Stimulated activated CD4-positive, alpha-beta T cell treated with anti-CD3 and anti-CD28 coated beads, Interleukin-12 subunit alpha, Interleukin-12 subunit beta, amount 100 ng/mL, for 48 hours (primary cell): Measurements from ENCODE around the gene TLE2.
"Not testable (repeated sequence)": the region's sequence is repeated elsewhere in the genome, so short reads cannot be mapped to it uniquely, and the experiment has no call there.

ENCODE experiments used
- DNase-seq, 3 donors: peaks; one replicate each; pipeline ENCODE4 v3.0.0-alpha.2; 2020; ENCODE audit warnings: low read depth in 2 of 3, low spot score in 1 of 3

Gene TLE2

GRCh38 chr19:3015126-3016057, 13.7 kb downstream of the TLE2 start:
- no peak for DNase-seq

- DNase-seq, result no peak
Observed at GRCh38 chr19:3014135-3014534, 14.9 kb downstream of the TLE2 start.

- no peak for DNase-seq
Observed at GRCh38 chr19:3013263-3013725, 15.8 kb downstream of the TLE2 start.

DNA sequence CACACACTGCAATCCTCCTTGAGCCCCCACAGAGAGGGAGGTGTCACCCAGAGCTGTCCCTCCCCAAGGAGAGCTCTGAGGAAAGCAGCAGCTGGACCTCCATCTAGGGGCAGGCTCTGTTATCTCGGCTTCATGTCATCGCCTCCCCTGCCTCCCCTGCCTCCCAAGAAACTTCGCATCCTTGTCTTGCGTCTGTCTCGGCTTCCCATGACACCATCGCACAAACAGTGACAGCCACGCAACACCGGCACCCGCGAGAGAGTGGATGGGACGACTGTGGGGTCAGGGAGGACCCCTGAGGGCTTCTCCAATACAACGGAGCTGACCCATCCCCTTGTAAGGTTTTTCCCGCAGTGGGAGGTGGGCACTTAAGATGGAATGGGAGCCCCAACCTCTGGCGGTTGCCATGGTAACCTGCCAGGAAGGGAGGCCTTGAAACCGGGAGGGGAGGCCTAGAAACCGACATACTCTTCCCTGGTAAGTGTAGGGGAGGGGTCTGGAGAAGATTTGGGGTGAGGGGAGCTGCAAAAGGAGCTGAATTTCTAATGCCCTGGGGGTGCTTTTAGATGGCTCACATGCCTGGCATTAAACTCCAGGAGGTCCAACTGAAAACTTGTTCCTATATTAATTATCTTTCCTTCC, 16.3 kb downstream of the TLE2 start:
- no peak for DNase-seq

DNA sequence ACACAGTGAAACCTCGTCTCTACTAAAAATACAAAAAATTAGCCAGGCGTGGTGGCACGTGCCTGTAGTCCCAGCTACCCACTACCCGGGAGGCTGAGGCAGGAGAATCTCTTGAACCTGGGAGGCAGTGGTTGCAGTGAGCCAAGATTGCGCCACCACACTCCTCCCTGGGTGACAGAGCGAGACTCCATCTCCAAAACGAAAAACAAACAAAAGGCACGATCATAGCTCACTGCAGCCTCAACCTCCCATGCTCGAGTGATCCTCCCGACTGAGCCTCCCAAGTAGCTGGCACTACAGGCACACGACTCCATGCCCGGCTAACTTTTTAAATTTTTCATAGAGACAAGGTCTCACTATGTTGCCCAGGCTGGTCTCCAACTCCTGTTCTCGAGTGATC, 17.0 kb downstream of the TLE2 start:
- not testable (repeated sequence) for DNase-seq

GRCh38 chr19:3010871-3011270, 18.2 kb downstream of the TLE2 start:
- DNase-seq, result no peak

DNA sequence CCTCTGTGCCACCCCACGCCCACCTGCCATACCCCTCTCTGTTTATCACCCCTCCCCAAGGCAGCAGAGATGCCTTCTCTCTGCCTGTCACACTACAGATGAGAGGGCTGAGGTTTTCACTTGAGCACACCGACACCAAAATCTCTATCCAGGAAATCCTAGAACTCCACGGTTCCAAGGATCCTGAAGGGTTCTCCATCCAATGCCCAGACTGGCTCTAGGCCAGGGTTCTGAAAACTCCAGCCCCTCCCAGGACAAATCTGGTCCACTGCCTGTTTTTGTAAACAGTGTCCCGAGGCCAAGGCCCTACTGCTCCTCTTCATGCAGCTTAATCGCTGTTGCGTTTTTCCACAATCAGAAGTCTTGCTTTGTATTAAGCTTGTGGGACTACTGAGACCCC, 20.1 kb downstream of the TLE2 start:
- no peak for DNase-seq

- no peak for DNase-seq
Observed at GRCh38 chr19:3007975-3008374, 21.1 kb downstream of the TLE2 start.

DNA sequence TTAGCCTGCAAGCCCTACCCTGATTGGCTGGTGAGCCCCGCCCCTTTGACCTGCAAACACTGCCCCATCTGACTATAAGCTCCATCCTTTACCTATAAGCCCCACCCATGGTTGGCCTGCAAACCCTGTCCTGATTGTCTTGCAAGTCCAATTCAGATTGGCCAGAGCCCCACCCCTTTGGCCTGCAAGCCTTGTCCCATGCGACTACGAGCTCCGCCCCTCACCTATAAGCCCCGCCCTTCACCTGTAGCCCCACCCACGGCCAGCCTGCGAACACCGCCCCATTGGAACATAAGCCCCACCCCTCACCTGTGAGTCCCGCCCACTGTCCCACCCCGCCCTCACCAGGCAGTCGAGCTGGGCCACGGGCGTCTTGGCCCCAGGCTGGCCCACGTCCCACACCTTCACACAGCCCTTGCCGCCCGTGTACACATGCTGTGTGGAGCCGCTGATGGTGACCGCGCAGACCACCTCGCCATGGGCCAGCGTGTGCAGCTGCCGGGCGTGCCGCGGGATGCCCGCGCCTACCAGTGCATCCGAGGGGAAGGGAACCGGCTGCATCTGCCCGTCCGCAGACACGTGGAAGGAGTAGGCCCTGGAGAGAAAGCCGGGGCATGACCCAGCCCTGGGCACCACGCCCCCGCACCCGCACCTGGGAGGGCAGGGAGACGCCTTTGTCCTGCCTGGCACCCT, 22.9 kb downstream of the TLE2 start:
- peak in 2 of 3 donors; percentile 15 to 25 for DNase-seq

GRCh38 chr19:3005345-3005744, 23.7 kb downstream of the TLE2 start:
- DNase-seq, result no peak

DNA sequence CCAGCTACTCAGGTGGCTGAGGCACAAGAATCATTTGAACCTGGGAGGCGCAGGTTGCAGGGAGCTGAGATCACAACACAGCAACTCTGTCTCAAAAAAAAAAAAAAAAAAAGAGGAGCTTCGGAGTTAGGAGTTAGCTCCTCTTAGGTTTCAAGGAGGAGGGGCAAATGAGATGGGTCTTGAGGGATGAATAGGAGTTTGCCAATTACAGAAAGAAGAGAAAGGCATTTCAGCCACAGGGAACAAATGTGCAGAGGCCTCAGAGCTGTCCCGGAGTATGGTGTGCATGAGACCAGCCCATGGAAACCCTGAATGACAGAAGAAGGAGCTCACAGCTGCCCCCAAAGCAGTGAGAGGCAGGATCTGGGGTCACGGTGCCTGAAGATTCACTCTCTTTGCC, 24.6 kb downstream of the TLE2 start:
- DNase-seq, result no peak

GRCh38 chr19:3003046-3003445, 26.0 kb downstream of the TLE2 start:
- no peak for DNase-seq

GRCh38 chr19:3001235-3001800, 27.8 kb downstream of the TLE2 start:
- DNase-seq, result no peak

- no peak for DNase-seq
Observed at GRCh38 chr19:2998642-2999041, 30.4 kb downstream of the TLE2 start.

DNA sequence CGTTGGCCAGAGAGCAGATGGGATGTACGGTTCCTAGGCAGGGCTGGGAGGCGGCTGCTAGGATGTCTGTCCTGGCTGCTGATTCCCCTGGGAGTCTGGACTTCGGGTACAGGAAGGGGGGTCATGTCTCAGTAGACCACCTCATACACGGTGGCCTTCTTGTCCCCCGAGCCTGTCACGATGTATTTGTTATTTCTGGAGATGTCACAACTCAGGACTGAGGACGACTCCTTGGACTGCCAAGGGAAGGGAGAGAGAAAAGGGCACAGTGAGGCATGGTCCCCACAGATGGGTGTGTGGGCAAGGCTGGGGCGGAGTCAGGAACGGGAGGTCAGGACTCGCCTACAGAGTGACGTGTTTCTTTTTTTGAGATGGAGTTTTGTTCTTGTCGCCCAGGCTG, 31.4 kb downstream of the TLE2 start:
- DNase-seq, result no peak

GRCh38 chr19:2994588-2995131, 34.4 kb downstream of the TLE2 start:
- no peak for DNase-seq

- DNase-seq, result no peak
Observed at GRCh38 chr19:2993579-2993978, 35.5 kb downstream of the TLE2 start.

- DNase-seq, result no peak
Observed at GRCh38 chr19:2992958-2993357, 36.1 kb downstream of the TLE2 start.

GRCh38 chr19:2992333-2992732, 36.7 kb downstream of the TLE2 start:
- not testable (repeated sequence) for DNase-seq

DNA sequence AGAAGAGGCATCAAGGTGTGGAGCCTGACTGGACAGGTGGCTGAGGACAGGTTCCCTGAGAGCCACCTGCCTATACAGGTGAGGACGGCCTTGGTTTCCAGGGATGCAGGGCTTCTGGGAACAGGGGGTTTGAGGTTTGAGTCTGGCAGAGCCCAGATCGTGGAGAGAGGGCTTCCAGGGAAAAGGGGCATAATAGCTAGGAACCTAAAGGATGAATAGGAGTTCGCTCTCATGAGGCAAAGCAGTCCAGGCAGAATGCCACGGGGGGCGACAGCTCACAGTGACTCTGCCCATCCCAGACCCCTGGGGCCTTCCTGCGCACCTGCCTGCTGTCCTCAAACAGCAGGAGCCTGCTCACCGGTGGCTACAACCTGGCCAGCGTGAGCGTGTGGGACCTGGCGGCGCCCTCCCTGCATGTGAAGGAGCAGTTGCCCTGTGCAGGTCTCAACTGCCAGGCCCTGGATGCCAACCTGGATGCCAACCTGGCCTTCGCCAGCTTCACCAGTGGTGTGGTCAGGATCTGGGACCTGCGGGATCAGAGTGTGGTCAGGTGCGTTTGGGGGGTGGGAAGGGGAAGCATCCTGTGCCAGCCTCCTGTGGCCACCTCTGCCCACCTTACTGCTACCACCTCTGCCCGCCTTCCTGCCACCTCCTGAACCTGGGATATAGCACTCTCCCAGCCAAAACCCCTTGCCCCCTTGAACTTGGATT, 39.7 kb downstream of the TLE2 start:
- DNase-seq, result no peak

DNA sequence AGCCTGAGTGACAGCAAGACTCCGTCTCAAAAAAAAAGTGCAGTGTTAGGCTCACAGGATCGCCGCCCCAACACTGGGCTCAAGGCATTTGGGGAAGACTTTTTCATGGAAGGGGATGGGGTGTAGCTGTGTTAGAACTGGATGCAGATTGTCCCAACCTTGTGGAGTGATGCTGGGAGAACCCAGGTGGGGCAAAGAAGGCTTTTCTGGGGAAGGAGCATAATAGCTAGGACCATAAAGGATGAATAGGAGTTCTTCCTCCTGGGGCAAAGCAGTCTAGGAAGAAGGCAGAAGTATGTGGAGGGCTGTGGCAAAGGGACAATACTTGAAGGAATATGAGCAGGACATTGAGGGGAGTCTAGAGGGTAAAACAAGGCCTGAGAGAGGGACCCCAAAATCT, 40.5 kb downstream of the TLE2 start:
- no peak for DNase-seq
